Measurements from ENCODE around the gene RTL10.

Gene RTL10

DNA sequence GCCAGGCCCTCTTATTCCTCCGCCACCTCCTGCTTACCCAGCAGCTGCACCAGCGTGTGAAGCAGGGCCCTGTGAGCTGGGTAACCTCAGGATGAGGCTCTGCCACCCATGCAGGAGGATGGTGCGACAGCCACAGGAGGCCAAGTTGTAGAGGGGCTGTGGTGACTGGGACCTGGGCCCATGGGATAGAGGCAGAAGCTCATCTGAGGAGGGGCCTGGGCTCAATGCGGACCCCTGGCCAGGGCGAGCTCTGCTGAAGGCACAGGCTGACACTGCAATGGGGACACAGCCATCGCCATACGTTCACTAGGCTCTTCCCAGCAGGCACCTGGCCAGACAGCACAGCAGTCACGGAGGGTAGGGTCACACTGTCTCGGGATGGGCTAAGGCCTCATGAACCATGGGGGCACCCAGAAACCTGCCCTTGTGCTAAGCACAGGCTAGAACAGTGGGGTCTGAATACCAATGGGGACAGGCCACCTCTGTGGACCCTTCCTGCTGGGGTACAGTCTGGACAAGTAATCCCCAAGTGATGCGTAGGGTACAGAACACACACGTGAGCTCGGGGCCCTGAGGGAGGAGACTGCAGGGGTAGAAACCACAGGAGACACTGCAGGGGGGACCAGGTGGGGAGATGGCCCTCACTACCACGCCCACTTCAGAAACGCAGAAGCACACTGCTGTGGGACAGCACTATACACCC is 35.3 kb downstream of the RTL10 start:
- FAIRE-seq (no peak), DNase-seq (ENCODE audit: insufficient read length, low spot score) (no peak)
- TF ChIP-seq, protein P1, sequence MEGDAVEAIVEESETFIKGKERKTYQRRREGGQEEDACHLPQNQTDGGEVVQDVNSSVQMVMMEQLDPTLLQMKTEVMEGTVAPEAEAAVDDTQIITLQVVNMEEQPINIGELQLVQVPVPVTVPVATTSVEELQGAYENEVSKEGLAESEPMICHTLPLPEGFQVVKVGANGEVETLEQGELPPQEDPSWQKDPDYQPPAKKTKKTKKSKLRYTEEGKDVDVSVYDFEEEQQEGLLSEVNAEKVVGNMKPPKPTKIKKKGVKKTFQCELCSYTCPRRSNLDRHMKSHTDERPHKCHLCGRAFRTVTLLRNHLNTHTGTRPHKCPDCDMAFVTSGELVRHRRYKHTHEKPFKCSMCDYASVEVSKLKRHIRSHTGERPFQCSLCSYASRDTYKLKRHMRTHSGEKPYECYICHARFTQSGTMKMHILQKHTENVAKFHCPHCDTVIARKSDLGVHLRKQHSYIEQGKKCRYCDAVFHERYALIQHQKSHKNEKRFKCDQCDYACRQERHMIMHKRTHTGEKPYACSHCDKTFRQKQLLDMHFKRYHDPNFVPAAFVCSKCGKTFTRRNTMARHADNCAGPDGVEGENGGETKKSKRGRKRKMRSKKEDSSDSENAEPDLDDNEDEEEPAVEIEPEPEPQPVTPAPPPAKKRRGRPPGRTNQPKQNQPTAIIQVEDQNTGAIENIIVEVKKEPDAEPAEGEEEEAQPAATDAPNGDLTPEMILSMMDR (IDR thresholded peaks at IDR 0.05; ENCODE audit: insufficient read depth, missing control alignments), result no peak

DNA sequence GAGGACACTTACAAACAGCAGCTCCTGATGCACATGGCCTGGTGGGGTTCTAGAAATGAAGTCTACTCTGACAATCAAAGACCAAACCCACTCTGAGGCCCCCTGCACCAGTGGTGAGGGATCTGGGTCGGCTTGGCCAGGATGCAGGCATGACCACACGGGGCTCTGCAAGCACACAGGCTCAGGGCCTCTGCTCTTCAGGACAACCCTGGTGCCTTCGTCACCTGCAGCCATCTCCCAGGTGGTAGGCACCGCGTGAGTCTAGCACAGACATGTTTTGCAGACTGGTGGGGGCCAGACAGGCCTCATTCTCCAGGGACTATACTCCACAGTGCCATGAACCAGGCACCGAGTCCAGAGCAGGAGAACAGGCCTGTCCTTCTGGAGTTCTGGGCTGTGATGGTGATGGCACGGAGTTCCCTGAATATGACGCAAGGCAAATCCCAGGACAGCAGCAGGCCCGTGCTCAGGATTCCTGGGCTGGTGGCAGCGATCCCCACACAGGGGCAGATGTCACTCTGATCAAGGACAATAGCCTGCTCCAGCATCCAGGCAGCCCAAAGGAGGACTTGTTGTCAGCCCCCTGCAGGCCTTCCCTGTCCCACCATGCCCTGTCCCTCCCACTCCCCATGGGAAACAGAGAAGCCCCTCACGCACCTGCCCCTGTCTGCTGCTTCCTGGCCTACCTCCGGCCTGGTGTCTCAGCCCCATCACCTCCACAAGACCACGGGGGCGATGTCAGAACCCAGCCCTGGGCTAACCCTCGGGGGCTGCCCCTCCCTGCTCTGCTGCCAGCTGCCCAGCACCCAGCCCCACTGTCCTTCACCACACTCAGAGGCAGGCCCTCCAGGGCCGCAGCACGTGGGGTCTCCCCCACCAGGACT is 36.1 kb downstream of the RTL10 start:
- DNase-seq (ENCODE audit: insufficient read length, low spot score) (no peak), FAIRE-seq (no peak)
- TF ChIP-seq, protein P1 (IDR thresholded peaks at IDR 0.05; ENCODE audit: insufficient read depth, missing control alignments), result no peak

DNA sequence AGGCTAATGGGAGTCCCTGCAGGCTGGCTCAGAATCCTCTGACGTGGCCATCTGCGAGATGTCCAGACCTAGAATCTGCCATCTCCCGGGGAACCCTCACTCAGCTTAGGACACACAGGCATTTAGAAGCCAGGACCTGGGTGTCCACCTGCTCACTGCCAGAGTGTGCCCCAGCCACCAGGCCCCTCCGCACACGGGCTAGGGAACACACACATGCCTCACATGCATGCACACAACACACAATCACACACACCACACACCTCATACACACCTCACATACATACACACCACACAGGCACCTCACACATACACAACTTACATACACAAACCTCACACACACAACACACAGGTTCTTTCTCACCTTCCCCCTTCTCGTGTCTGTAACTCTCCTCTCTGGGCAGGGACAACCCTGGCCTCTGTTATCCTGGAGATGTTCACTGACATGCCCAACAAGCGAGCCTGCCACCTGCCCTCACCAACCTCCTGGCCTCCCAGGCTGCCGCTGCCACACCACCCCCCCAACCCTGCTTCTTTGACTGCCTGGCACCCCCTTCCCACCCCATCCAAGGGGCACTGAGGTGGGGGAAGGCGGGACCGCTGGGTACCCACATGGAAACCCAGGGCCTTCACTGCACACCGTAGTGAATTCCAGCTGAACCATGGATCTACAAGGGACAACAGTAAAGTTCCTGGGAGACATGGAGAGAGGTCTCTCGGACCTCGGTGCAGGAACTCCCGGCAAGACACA is 38.1 kb downstream of the RTL10 start:
- FAIRE-seq (no peak), DNase-seq (ENCODE audit: insufficient read length, low spot score) (no peak)
- TF ChIP-seq, protein P1 (IDR thresholded peaks at IDR 0.05; ENCODE audit: insufficient read depth, missing control alignments), result no peak

DNA sequence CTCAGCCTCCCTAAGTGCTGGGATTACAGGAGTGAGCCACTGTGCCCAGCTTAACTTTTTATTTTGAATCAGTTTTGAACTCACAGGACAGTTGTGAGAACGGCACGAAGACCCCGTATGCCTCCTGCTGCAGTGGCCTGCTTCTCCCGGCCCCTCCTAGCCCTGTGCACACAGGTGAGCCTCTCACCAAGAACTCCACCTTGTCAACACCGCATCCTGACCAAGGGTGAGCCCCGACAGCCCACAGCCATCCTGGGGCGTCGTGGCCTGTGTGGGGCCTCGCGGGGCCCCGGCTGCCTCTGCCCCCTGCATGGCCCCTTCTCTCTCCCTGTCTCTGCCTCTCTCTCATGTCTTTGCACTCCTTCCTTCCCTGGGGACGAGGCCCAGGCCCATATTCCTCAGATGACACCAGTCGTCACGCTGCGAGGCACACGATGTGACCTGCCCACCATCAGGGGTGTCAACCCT is 38.8 kb downstream of the RTL10 start:
- DNase-seq (ENCODE audit: insufficient read length, low spot score), result no peak
- no peak for FAIRE-seq
- TF ChIP-seq, protein P1 (IDR thresholded peaks at IDR 0.05; ENCODE audit: insufficient read depth, missing control alignments), result no peak

DNA sequence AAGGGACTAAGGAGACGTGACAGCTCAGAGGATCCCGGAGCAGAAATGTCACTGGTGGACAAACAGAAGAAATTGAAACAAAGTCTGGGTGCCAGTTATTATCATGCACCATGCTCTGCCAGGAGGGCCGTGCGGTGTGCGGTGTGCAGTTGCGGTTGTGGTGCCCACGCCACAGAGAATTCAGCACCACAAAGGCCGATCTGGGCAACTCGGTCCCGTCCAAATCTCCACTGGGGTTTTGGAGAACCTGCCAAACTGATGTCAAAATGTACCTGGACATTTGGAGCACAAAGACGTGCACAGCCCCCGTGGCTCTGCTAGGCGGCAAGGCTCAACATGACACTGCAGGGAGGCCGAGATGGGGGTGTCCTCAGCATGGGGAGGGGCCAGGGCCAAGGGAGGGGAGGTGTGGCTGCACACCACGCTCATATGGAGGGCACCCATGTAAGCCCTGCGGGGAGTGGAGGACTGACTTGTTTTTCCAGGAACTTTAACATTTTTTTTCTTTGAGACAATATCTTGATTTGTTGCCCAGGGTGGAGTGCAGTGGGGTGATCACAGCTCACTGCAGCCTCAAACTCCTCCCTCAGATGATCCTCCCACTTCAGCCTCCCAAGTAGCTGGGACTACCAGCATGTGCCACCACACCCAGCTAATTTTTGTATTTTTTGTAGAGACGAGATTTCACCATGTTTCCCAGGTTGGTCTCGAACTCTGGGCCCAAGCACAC is 39.4 kb downstream of the RTL10 start:
- FAIRE-seq, result no peak
- TF ChIP-seq, protein P1 (IDR thresholded peaks at IDR 0.05; ENCODE audit: insufficient read depth, missing control alignments), result no peak
- no peak for DNase-seq (ENCODE audit: insufficient read length, low spot score)

DNA sequence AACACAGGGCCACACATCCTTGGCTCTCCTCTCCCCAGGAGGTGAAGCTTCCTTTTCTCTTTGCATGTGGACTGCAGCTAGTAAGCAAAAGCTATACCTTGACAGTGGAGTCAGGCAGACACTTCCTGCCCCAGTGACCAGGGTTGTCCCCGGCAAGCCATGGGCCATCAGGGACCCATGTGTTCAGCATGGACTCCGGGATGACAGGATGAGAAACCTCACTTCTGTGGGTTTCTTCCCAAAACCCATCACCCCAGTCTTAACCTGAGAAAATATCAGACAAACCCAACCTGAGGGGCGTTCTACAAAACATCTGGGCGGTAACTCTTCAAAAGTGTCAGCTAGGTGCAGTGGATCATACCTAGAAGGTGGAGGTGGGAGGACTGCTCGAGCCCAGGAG is 40.2 kb downstream of the RTL10 start:
- DNase-seq (ENCODE audit: insufficient read length, low spot score) (no peak), FAIRE-seq (no peak)
- TF ChIP-seq, protein P1 (IDR thresholded peaks at IDR 0.05; ENCODE audit: insufficient read depth, missing control alignments), result no peak
